AG04449 (cell line): Measurements from ENCODE around the gene OR10D3.
"Not testable (repeated sequence)": the region's sequence is repeated elsewhere in the genome, so short reads cannot be mapped to it uniquely, and the experiment has no call there.

Experiments
- CTCF ChIA-PET: fragments of 350-600 bp; formaldehyde crosslinking; extraction: SDS; loops from one replicate; lab custom pipeline; 2021; ENCODE audit warnings: antibody characterized with exemption; lab: Yijun Ruan, JAX
- POLR2A ChIA-PET: fragments of 400-600, 350-600 bp; formaldehyde crosslinking; extraction: SDS; loops from one replicate; lab custom pipeline; 2020; ENCODE audit warnings: antibody characterized with exemption, inconsistent platforms; lab: Yijun Ruan, JAX
- DNase-seq: peaks from one replicate; pipeline ENCODE4 v3.0.0-alpha.2; 2010; ENCODE audit warnings: low read depth, low spot score
- H3K4me3 ChIP-seq: 2 replicates; pipeline ENCODE4 v1.5.1; 2011; ENCODE audit warnings: low read depth, mild to moderate bottlenecking, control low read depth, low read length
- TF ChIP-seq, protein P1 (sequence below): IDR thresholded peaks from one replicate; pipeline ENCODE4 v1.5.1; 2011; ENCODE audit warnings: mild to moderate bottlenecking, moderate library complexity, low read length, control low read depth, inconsistent platforms; ENCODE audit not compliant: insufficient read depth; ENCODE audit errors: missing control alignments

The OR10D3 gene

DNA sequence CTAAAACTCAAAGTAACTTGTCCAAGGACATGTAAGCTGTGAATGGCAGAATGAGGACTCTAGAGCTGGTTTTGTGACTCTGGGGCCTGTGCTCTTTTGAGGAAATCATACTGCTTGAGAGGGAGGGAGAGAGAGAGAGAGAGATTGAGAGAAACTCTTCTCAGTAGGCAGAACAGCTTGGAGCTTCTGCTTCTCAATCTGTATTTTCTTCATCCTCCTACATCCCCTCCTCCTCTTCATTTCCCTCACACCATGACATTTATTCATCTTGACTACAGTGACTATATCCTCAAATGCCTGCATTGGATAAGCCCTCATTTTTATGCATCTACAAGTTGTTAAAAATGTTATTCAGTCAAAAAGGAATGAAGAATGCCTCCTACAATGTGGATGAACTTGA lies 23.7 kb upstream of the OR10D3 start:
- no peak for DNase-seq
- CTCF ChIA-PET, result no interaction called here
- H3K4me3 ChIP-seq, result no peak overlapping the region
- POLR2A ChIA-PET, result no interaction called here
- TF ChIP-seq, protein P1, sequence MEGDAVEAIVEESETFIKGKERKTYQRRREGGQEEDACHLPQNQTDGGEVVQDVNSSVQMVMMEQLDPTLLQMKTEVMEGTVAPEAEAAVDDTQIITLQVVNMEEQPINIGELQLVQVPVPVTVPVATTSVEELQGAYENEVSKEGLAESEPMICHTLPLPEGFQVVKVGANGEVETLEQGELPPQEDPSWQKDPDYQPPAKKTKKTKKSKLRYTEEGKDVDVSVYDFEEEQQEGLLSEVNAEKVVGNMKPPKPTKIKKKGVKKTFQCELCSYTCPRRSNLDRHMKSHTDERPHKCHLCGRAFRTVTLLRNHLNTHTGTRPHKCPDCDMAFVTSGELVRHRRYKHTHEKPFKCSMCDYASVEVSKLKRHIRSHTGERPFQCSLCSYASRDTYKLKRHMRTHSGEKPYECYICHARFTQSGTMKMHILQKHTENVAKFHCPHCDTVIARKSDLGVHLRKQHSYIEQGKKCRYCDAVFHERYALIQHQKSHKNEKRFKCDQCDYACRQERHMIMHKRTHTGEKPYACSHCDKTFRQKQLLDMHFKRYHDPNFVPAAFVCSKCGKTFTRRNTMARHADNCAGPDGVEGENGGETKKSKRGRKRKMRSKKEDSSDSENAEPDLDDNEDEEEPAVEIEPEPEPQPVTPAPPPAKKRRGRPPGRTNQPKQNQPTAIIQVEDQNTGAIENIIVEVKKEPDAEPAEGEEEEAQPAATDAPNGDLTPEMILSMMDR, result no peak

DNA sequence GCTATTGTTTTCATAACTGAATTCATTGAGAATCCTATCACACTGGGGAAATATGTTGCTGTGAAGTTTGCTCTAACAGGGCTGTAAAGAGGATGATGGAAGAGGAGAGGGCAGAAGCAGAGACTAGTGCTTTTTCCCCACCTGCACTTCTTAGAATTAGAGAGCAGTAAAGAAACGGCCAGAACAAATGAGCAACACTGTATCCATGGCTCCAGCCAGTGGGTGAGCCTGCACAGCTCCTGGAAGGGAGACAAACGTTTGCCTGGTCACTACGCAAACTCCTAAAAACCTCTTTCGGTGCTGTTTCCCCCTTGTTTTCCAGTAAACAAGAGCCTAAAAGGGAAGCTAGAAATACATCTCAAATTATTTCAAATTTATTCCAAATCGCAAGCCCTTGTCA lies 22.2 kb upstream of the OR10D3 start:
- no peak overlapping the region for H3K4me3 ChIP-seq
- ChIA-PET CTCF (no interaction called here), POLR2A (no interaction called here)
- TF ChIP-seq, protein P1, result no peak
- DNase-seq, result no peak

DNA sequence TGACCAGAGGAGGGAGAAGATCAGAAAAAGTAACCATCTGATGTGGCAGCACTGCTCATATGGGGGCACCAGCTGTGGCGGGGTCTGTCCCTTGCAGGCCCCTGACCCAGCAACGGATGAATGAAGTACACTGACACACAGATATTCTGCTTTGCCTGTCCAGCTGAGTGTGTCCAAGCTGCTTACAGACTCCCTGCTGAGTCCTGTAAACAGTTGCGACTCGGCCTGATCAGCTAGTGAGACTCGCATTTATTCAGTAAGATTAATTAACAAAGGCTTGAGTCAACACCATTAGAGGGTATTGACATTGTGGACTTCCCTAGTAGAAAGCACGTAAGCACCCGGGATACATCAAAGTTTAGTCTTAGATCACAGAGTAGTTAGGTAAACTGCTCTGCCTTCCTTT lies 15.3 kb upstream of the OR10D3 start:
- DNase-seq, result no peak
- ChIA-PET POLR2A (no interaction called here), CTCF (no interaction called here)
- TF ChIP-seq, protein P1, result no peak
- H3K4me3 ChIP-seq, result no peak overlapping the region

- TF ChIP-seq, protein P1, result no peak
- H3K4me3 ChIP-seq, result no peak overlapping the region
- ChIA-PET CTCF (no interaction called here), POLR2A (no interaction called here)
- no peak for DNase-seq
Measured at GRCh38 chr11:124168796-124169195, 14.3 kb upstream of the OR10D3 start.

- DNase-seq, CTCF ChIA-PET, POLR2A ChIA-PET, H3K4me3 ChIP-seq: not testable (repeated sequence)
Measured at GRCh38 chr11:124170315-124170714, 12.8 kb upstream of the OR10D3 start.

- ChIA-PET CTCF (no interaction called here), POLR2A (no interaction called here)
- TF ChIP-seq, protein P1, result no peak
- no peak for DNase-seq
- H3K4me3 ChIP-seq, result no peak overlapping the region
Measured at GRCh38 chr11:124170801-124171586, 12.2 kb upstream of the OR10D3 start.

- H3K4me3 ChIP-seq, result no peak overlapping the region
- ChIA-PET POLR2A (no interaction called here), CTCF (no interaction called here)
- TF ChIP-seq, protein P1, result no peak
- DNase-seq, result no peak
Measured at GRCh38 chr11:124172101-124172500, 11.0 kb upstream of the OR10D3 start.
